ENCODE results near the gene RARB.

- no peak for TF ChIP-seq CTCF (IDR thresholded peaks at IDR 0.05; ENCODE audit: low read depth, low read length)
- TF ChIP-seq EZH2phosphoT487 (IDR thresholded peaks at IDR 0.05; ENCODE audit: low read depth): no peak
Measured at GRCh38 chr3:25400587-25400986, 27.5 kb upstream of the RARB start.
